CD4-positive, alpha-beta memory T cell (primary cell): ENCODE measurements around the gene ZNF429. TPM values are rescaled to one million over a fixed set of nuclear protein-coding genes. Genes with fewer than 3 reads are reported as not detected.
"Not testable (repeated sequence)": the region's sequence is repeated elsewhere in the genome, so short reads cannot be mapped to it uniquely, and the experiment has no call there.

ENCODE experiments used
- CTCF ChIA-PET: fragments of 350-600 bp; sonication (Branson Sonifier 250); formaldehyde crosslinking; loops from one replicate; lab custom pipeline; 2021; ENCODE audit warnings: inconsistent platforms; ENCODE audit not compliant: partially characterized antibody; lab: Charles Lee
- POLR2A ChIA-PET: fragments of 350-600 bp; sonication (Branson Sonifier 250); formaldehyde crosslinking; loops from one replicate; lab custom pipeline; 2021; ENCODE audit not compliant: partially characterized antibody; lab: Charles Lee
- DNase-seq, 5 donors: peaks; one replicate each; pipeline versions ENCODE4 v3.0.0 to v3.0.0-alpha.2; 2020 to 2022; ENCODE audit warnings: mixed read lengths in 1 of 5
- H3K27ac ChIP-seq: one replicate; pipeline ENCODE4 v1.7.0; 2013; ENCODE audit warnings: low read depth, low read length
- H3K27me3 ChIP-seq: 2 replicates; pipeline ENCODE4 v1.7.0; 2013; ENCODE audit warnings: mild to moderate bottlenecking, low read length, moderate library complexity; ENCODE audit not compliant: insufficient read depth
- H3K36me3 ChIP-seq: 2 replicates; pipeline ENCODE4 v1.7.0; 2013; ENCODE audit warnings: mild to moderate bottlenecking, low read length, moderate library complexity; ENCODE audit not compliant: insufficient read depth
- H3K4me1 ChIP-seq: 2 replicates; pipeline ENCODE4 v1.7.0; 2013; ENCODE audit warnings: mild to moderate bottlenecking, low read length, moderate library complexity; ENCODE audit not compliant: insufficient read depth
- H3K4me3 ChIP-seq, 2 donors: one replicate each; pipeline ENCODE4 v1.7.0; 2013; ENCODE audit warnings: low read length in 2 of 2, mild to moderate bottlenecking in 1 of 2
- H3K9me3 ChIP-seq, 2 donors: one replicate each; pipeline ENCODE4 v1.7.0; 2013; ENCODE audit warnings: low read length in 2 of 2, control low read depth in 1 of 2; ENCODE audit not compliant: control insufficient read depth in 1 of 2
- H3K27ac Mint-ChIP-seq, 7 donors: one replicate each; pipeline ENCODE4 v1.8.0; 2020 to 2021; ENCODE audit warnings: mixed read lengths in 7 of 7, mild to moderate bottlenecking in 6 of 7, inconsistent platforms in 3 of 7, moderate library complexity in 3 of 7
- H3K27me3 Mint-ChIP-seq, 2 donors: one replicate each; pipeline ENCODE4 v1.8.0; 2020 to 2021; ENCODE audit warnings: mixed read lengths in 2 of 2
- H3K36me3 Mint-ChIP-seq, 2 donors: one replicate each; pipeline ENCODE4 v1.8.0; 2020 to 2021; ENCODE audit warnings: mixed read lengths in 2 of 2, inconsistent platforms in 1 of 2, mild to moderate bottlenecking in 1 of 2
- H3K4me1 Mint-ChIP-seq, 4 donors: one replicate each; pipeline ENCODE4 v1.8.0; 2020 to 2021; ENCODE audit warnings: mixed read lengths in 4 of 4, mild to moderate bottlenecking in 1 of 4
- H3K4me3 Mint-ChIP-seq, 8 donors: one replicate each; pipeline ENCODE4 v1.8.0; 2020 to 2021; ENCODE audit warnings: mixed read lengths in 8 of 8, mild to moderate bottlenecking in 7 of 8, moderate library complexity in 6 of 8, inconsistent platforms in 3 of 8
- H3K9me3 Mint-ChIP-seq, 8 donors: one replicate each; pipeline ENCODE4 v1.8.0; 2020 to 2021; ENCODE audit warnings: mixed read lengths in 8 of 8, mild to moderate bottlenecking in 5 of 8, inconsistent platforms in 3 of 8, moderate library complexity in 1 of 8
- intact Hi-C: fragments of 100-400 bp; cut with micrococcal nuclease; formaldehyde crosslinking; loops from one replicate; pipeline ENCODE4 v1.15.1; 2023
- polyA plus RNA-seq, 2 donors: library from polyadenylated mRNA; unstranded; fragments of 300-500 nt; fragmentation: Illumina TruSeq; gene quantifications; one replicate each; pipeline ENCODE4 v1.2.3, GENCODE V29; 2021
- total RNA-seq, 2 experiments: library from RNA; stranded (reverse); gene quantifications; one replicate each; pipeline ENCODE4 v1.2.3, GENCODE V29; 2021

ZNF429 gene
- total and polyA plus RNA-seq, 4 experiments from 2014 or later: 24.7 to 32.9 (median 29.9) TPM

GRCh38 chr19:21472507-21472906, 32.9 kb upstream of the ZNF429 start:
- Mint-ChIP-seq H3K4me3 (no peak overlapping the region), H3K27ac (no peak overlapping the region), H3K4me1 (peaks cover 1 to 11% (median 5%) of the 10 kb centered on the region in 4 donors), H3K27me3 (peaks cover 0 to 8% of the 10 kb centered on the region in 2 donors), H3K36me3 (no peaks in the 10 kb centered on the region), H3K9me3 (peaks cover 0 to 7% (median 0%) of the 10 kb centered on the region in 8 donors)
- ChIA-PET POLR2A (no interaction called here), CTCF (interaction anchor here (1.0 kb wide), 1 partner anchor 11 kb away, joined by 3 read pairs; no protein-coding TSS in a partner anchor)
- Histone ChIP-seq H3K27me3 (no peaks in the 10 kb centered on the region), H3K9me3 (no peaks in the 10 kb centered on the region), H3K27ac (no peak overlapping the region), H3K4me3 (no peak overlapping the region), H3K4me1 (peaks cover 9% of the 10 kb centered on the region), H3K36me3 (no peaks in the 10 kb centered on the region)
- intact Hi-C loops: no loop called here
- no peak for DNase-seq

GRCh38 chr19:21474671-21475181, 30.7 kb upstream of the ZNF429 start:
- H3K27ac Mint-ChIP-seq: no peak overlapping the region
- Histone ChIP-seq H3K27ac (no peak overlapping the region), H3K4me3 (peak overlapping the region in 1 of 2 donors; percentile 27), H3K27me3 (no peaks in the 10 kb centered on the region), H3K36me3 (no peaks in the 10 kb centered on the region), H3K9me3 (no peaks in the 10 kb centered on the region), H3K4me1 (peaks cover 9% of the 10 kb centered on the region)
- intact Hi-C loops: no loop called here
- ChIA-PET CTCF (interaction anchor here (0.9 to 1.6 kb wide), 2 partner anchors 8 to 10 kb away, joined by 3 to 4 read pairs; no protein-coding TSS in a partner anchor), POLR2A (no interaction called here)
- peaks cover 0 to 9% (median 0%) of the 10 kb centered on the region in 8 donors for H3K9me3 Mint-ChIP-seq
- H3K4me3 Mint-ChIP-seq: peak overlapping the region; percentile 21 to 75 (median 65)
- H3K27me3 Mint-ChIP-seq: peaks cover 0 to 8% of the 10 kb centered on the region in 2 donors
- peak; percentile 48 to 75 (median 69) for DNase-seq
- H3K4me1 Mint-ChIP-seq: peaks cover 1 to 11% (median 5%) of the 10 kb centered on the region in 4 donors
- no peaks in the 10 kb centered on the region for H3K36me3 Mint-ChIP-seq

DNA sequence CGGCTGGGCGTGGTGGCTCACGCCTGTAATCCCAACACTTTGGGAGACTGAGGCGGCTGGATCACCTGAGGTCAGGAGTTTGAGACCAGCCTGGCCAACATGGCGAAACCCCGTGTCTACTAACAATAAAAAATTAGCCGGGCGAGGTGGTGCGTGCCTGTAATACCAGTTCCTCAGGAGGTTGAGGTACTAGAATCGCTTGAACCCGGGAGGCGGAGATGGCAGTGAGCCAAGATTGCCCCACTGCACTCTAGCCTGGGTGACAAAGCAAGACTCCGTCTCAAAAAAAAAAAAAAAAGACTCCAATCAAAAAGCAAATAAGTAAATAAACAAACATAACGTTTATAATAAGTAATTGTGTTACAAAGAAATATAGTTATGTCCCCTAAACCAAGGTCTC, 23.0 kb upstream of the ZNF429 start:
- not testable (repeated sequence) for H3K9me3 ChIP-seq, H3K4me3 ChIP-seq, H3K4me3 Mint-ChIP-seq, H3K9me3 Mint-ChIP-seq, H3K27ac Mint-ChIP-seq, H3K27me3 Mint-ChIP-seq, H3K36me3 ChIP-seq, H3K27ac ChIP-seq, H3K27me3 ChIP-seq, H3K36me3 Mint-ChIP-seq, DNase-seq, H3K4me1 Mint-ChIP-seq, H3K4me1 ChIP-seq
- ChIA-PET POLR2A (interaction anchor here (2.1 kb wide), 1 partner anchor 23 kb away, joined by 5 read pairs; the partner anchor contains the start of gene ZNF429), CTCF (interaction anchor here (0.9 to 3.1 kb wide), 8 partner anchors 8 to 1236 kb away, joined by 3 to 37 read pairs (median 6); partner anchors contain the start of gene ZNF429)
- intact Hi-C loops: loop anchor here (2.0 to 10.0 kb wide), 2 partner anchors 412 to 462 kb away; partner anchors contain the start of gene ZNF430

DNA sequence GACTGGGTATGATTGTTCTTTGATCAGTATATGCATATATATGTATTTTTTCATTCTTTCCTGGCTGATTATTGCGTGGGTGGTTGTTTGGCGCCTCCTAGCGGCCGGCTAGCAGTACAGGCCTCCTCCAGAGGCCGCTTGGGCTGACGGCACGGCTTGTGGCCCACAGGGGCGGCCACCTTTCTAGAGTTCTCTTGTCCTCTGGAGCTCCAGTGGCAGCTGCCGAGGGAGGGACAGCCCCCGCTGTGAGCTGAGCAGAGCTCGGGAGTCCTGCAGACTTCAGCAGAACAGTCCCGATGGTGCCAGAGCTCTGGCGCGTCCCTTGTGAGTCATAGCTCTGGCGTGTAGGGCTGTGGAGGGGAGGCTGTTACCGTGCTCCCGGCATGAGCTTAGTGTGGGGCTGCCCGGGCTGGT, 22.5 kb upstream of the ZNF429 start:
- H3K27me3 ChIP-seq: no peaks in the 10 kb centered on the region
- POLR2A ChIA-PET: interaction anchor here (2.1 kb wide), 1 partner anchor 23 kb away, joined by 5 read pairs; the partner anchor contains the start of gene ZNF429
- H3K27me3 Mint-ChIP-seq: no peaks in the 10 kb centered on the region

DNA sequence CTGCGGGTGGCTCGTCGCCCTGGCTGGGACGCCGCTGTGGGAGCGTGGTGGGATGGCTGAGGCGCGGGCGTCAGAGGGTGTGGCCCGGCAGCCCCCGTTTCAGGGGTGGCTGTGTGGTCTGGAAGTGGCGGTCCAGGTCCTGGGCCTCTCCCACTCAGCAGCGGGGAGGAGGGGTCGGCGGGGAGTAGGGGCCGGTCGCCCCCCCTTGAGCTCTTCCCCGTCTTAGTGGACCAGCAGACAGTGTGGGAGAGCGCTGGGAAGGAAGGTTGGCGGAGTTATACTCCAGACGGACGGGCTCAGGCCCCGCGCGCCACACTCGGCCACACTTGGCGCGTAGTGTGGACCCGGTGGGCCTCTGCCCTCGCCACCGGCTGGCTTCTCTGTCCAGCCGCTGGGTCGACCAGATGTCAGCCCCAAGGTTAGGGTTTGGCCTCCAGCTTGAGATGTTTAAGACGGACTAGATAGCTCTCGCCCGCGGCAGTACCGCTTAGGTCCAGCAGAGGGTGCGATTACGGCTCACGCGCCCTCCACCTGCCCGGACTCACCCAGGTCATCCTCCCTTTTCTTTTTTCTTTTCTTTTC, 21.7 kb upstream of the ZNF429 start:
- Histone ChIP-seq H3K36me3 (no peaks in the 10 kb centered on the region), H3K27me3 (no peaks in the 10 kb centered on the region), H3K9me3 (no peaks in the 10 kb centered on the region), H3K4me3 (no peak overlapping the region), H3K4me1 (no peaks in the 10 kb centered on the region), H3K27ac (no peak overlapping the region)
- Mint-ChIP-seq H3K9me3 (peaks cover 0 to 6% (median 0%) of the 10 kb centered on the region in 8 donors), H3K4me1 (peaks cover 0 to 2% (median 0%) of the 10 kb centered on the region in 4 donors), H3K27ac (peak overlapping the region in 1 of 7 donors; percentile 78), H3K4me3 (peak overlapping the region in 2 of 8 donors; percentile 13 to 26), H3K36me3 (no peaks in the 10 kb centered on the region), H3K27me3 (no peaks in the 10 kb centered on the region)
- ChIA-PET CTCF (interaction anchor here (0.6 to 3.1 kb wide), 20 partner anchors 9 to 1485 kb away, joined by 3 to 37 read pairs (median 4); partner anchors contain the start of genes ZNF429, ZNF493, ZNF66 and ZNF708), POLR2A (interaction anchor here (2.1 kb wide), 1 partner anchor 22 kb away, joined by 5 read pairs; the partner anchor contains the start of gene ZNF429)
- DNase-seq: peak in 4 of 5 donors; percentile 32 to 56 (median 35)
- intact Hi-C loops: loop anchor here (2.0 to 10.0 kb wide), 2 partner anchors 411 to 463 kb away; partner anchors contain the start of gene ZNF430

More for the DNA sequence above, 22.5 kb upstream of the ZNF429 start:
- Mint-ChIP-seq H3K9me3 (peaks cover 0 to 6% (median 0%) of the 10 kb centered on the region in 8 donors), H3K27ac (no peak overlapping the region), H3K4me3 (peak overlapping the region in 2 of 8 donors; percentile 6 to 57), H3K36me3 (no peaks in the 10 kb centered on the region), H3K4me1 (peaks cover 0 to 2% (median 0%) of the 10 kb centered on the region in 4 donors)
- no peaks in the 10 kb centered on the region for H3K36me3 ChIP-seq
- CTCF ChIA-PET: interaction anchor here (0.7 to 3.1 kb wide), 20 partner anchors 9 to 1485 kb away, joined by 3 to 37 read pairs (median 4); partner anchors contain the start of genes ZNF429, ZNF493 and ZNF708
- no peaks in the 10 kb centered on the region for H3K4me1 ChIP-seq
- H3K9me3 ChIP-seq: no peaks in the 10 kb centered on the region
- DNase-seq: peak; percentile 56 to 73 (median 66)
- H3K4me3 ChIP-seq: no peak overlapping the region
- intact Hi-C loops: loop anchor here (2.0 to 10.0 kb wide), 2 partner anchors 412 to 462 kb away; partner anchors contain the start of gene ZNF430
- no peak overlapping the region for H3K27ac ChIP-seq

DNA sequence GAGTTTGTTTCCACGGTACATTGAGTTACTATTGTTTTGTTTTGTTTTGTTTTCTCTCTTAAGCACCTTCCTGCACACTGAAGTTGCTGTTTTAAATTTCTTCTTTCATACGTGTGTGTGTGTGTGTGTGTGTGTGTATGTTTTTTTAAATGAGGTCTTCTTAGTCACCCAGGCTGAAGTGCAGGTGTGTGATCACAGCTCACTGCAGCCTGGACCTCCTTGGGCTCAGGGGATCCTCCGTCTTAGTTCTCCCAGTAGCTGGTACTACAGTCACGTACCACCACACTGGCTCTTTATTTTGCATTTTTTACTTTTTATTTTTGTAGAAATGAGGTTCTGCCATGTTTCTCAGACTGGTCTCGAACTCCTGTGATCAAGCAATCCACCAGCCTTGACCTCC, 20.8 kb upstream of the ZNF429 start:
- Histone ChIP-seq H3K9me3 (no peaks in the 10 kb centered on the region), H3K27ac (no peak overlapping the region), H3K4me3 (no peak overlapping the region), H3K36me3 (no peaks in the 10 kb centered on the region), H3K27me3 (no peaks in the 10 kb centered on the region), H3K4me1 (no peaks in the 10 kb centered on the region)
- Mint-ChIP-seq H3K9me3 (peaks cover 0 to 8% (median 0%) of the 10 kb centered on the region in 8 donors), H3K36me3 (no peaks in the 10 kb centered on the region), H3K4me3 (no peak overlapping the region), H3K4me1 (peaks cover 0 to 2% (median 0%) of the 10 kb centered on the region in 4 donors), H3K27me3 (no peaks in the 10 kb centered on the region), H3K27ac (peak overlapping the region in 1 of 7 donors; percentile 53)
- DNase-seq: no peak
- CTCF ChIA-PET: interaction anchor here (0.6 to 3.1 kb wide), 7 partner anchors 10 to 1478 kb away, joined by 3 to 37 read pairs (median 4); partner anchors contain the start of gene ZNF429
- intact Hi-C loops: loop anchor here (10.0 kb wide), 1 partner anchor 410 kb away; no protein-coding TSS in a partner anchor
- POLR2A ChIA-PET: interaction anchor here (2.1 kb wide), 1 partner anchor 21 kb away, joined by 5 read pairs; the partner anchor contains the start of gene ZNF429
